Duodenal mucosa (tissue), 2 donors: ENCODE measurements around the gene KCNC4.

Source experiments
- H3K27ac ChIP-seq: one replicate; pipeline ENCODE4 v1.7.0; 2013; ENCODE audit warnings: low read depth, low read length
- H3K27me3 ChIP-seq, 2 donors: one replicate each; pipeline ENCODE4 v1.7.0; 2013; ENCODE audit warnings: low read length in 2 of 2, control low read depth in 1 of 2; ENCODE audit not compliant: insufficient read depth in 2 of 2, control insufficient read depth in 1 of 2
- H3K36me3 ChIP-seq, 2 donors: one replicate each; pipeline ENCODE4 v1.7.0; 2013; ENCODE audit warnings: low read length in 2 of 2, control low read depth in 1 of 2; ENCODE audit not compliant: insufficient read depth in 2 of 2, control insufficient read depth in 1 of 2
- H3K4me1 ChIP-seq, 2 donors: one replicate each; pipeline ENCODE4 v1.7.0; 2013; ENCODE audit warnings: low read length in 2 of 2, control low read depth in 1 of 2; ENCODE audit not compliant: insufficient read depth in 2 of 2, control insufficient read depth in 1 of 2
- H3K4me3 ChIP-seq, 2 donors: one replicate each; pipeline ENCODE4 v1.7.0; 2013; ENCODE audit warnings: low read length in 2 of 2, low read depth in 1 of 2
- H3K9ac ChIP-seq, 2 donors: one replicate each; pipeline ENCODE4 v1.7.0; 2013; ENCODE audit warnings: low read length in 2 of 2, low read depth in 1 of 2
- H3K9me3 ChIP-seq, 2 donors: one replicate each; pipeline ENCODE4 v1.7.0; 2013; ENCODE audit warnings: low read length in 2 of 2, control low read depth in 1 of 2; ENCODE audit not compliant: control insufficient read depth in 1 of 2

Gene KCNC4

GRCh38 chr1:110241516-110241915, 31.4 kb downstream of the KCNC4 start:
- Histone ChIP-seq H3K9ac (no peak overlapping the region), H3K27me3 (no peaks in the 10 kb centered on the region), H3K4me1 (no peaks in the 10 kb centered on the region), H3K27ac (no peak overlapping the region), H3K4me3 (no peak overlapping the region), H3K36me3 (no peaks in the 10 kb centered on the region), H3K9me3 (no peaks in the 10 kb centered on the region)

GRCh38 chr1:110242062-110242461, 31.9 kb downstream of the KCNC4 start:
- no peaks in the 10 kb centered on the region for H3K27me3 ChIP-seq
- no peak overlapping the region for H3K9ac ChIP-seq
- H3K9me3 ChIP-seq, result no peaks in the 10 kb centered on the region
- H3K4me3 ChIP-seq, result no peak overlapping the region
- H3K27ac ChIP-seq, result no peak overlapping the region
- no peaks in the 10 kb centered on the region for H3K4me1 ChIP-seq
- H3K36me3 ChIP-seq, result no peaks in the 10 kb centered on the region

- Histone ChIP-seq H3K27me3 (no peaks in the 10 kb centered on the region), H3K4me3 (no peak overlapping the region), H3K36me3 (no peaks in the 10 kb centered on the region), H3K27ac (no peak overlapping the region), H3K4me1 (no peaks in the 10 kb centered on the region), H3K9ac (no peak overlapping the region), H3K9me3 (no peaks in the 10 kb centered on the region)
These were observed 32.6 kb downstream of the KCNC4 start for GRCh38 chr1:110242731-110243130.

GRCh38 chr1:110243146-110243545, 33.0 kb downstream of the KCNC4 start:
- Histone ChIP-seq H3K27ac (no peak overlapping the region), H3K9ac (no peak overlapping the region), H3K9me3 (no peaks in the 10 kb centered on the region), H3K4me3 (no peak overlapping the region), H3K36me3 (no peaks in the 10 kb centered on the region), H3K27me3 (no peaks in the 10 kb centered on the region), H3K4me1 (no peaks in the 10 kb centered on the region)

GRCh38 chr1:110243574-110243973, 33.5 kb downstream of the KCNC4 start:
- H3K4me3 ChIP-seq, result no peak overlapping the region
- H3K36me3 ChIP-seq, result no peaks in the 10 kb centered on the region
- no peaks in the 10 kb centered on the region for H3K9me3 ChIP-seq
- H3K9ac ChIP-seq, result no peak overlapping the region
- no peaks in the 10 kb centered on the region for H3K4me1 ChIP-seq
- no peaks in the 10 kb centered on the region for H3K27me3 ChIP-seq
- H3K27ac ChIP-seq, result no peak overlapping the region

GRCh38 chr1:110245876-110246620, 35.9 kb downstream of the KCNC4 start:
- no peaks in the 10 kb centered on the region for H3K4me1 ChIP-seq
- H3K4me3 ChIP-seq, result no peak overlapping the region
- no peak overlapping the region for H3K27ac ChIP-seq
- H3K27me3 ChIP-seq, result no peaks in the 10 kb centered on the region
- no peaks in the 10 kb centered on the region for H3K36me3 ChIP-seq
- H3K9me3 ChIP-seq, result no peaks in the 10 kb centered on the region
- H3K9ac ChIP-seq, result no peak overlapping the region

GRCh38 chr1:110248746-110249145, 38.6 kb downstream of the KCNC4 start:
- Histone ChIP-seq H3K4me3 (no peak overlapping the region), H3K27ac (no peak overlapping the region), H3K9me3 (no peaks in the 10 kb centered on the region), H3K36me3 (no peaks in the 10 kb centered on the region), H3K9ac (no peak overlapping the region), H3K4me1 (no peaks in the 10 kb centered on the region), H3K27me3 (no peaks in the 10 kb centered on the region)

GRCh38 chr1:110249256-110249655, 39.1 kb downstream of the KCNC4 start:
- Histone ChIP-seq H3K36me3 (no peaks in the 10 kb centered on the region), H3K27me3 (no peaks in the 10 kb centered on the region), H3K4me3 (no peak overlapping the region), H3K9me3 (no peaks in the 10 kb centered on the region), H3K9ac (no peak overlapping the region), H3K4me1 (no peaks in the 10 kb centered on the region), H3K27ac (no peak overlapping the region)

- H3K9ac ChIP-seq, result no peak overlapping the region
- H3K36me3 ChIP-seq, result no peaks in the 10 kb centered on the region
- H3K27ac ChIP-seq, result no peak overlapping the region
- H3K4me3 ChIP-seq, result no peak overlapping the region
- no peaks in the 10 kb centered on the region for H3K4me1 ChIP-seq
- no peaks in the 10 kb centered on the region for H3K27me3 ChIP-seq
- H3K9me3 ChIP-seq, result no peaks in the 10 kb centered on the region
These were observed 39.9 kb downstream of the KCNC4 start for GRCh38 chr1:110250008-110250407.

- Histone ChIP-seq H3K4me1 (no peaks in the 10 kb centered on the region), H3K27me3 (no peaks in the 10 kb centered on the region), H3K9ac (no peak overlapping the region), H3K27ac (no peak overlapping the region), H3K36me3 (no peaks in the 10 kb centered on the region), H3K4me3 (no peak overlapping the region), H3K9me3 (no peaks in the 10 kb centered on the region)
These were observed 40.6 kb downstream of the KCNC4 start for GRCh38 chr1:110250749-110251148.
